IPS DF 19.7 (cell line): ENCODE results near the gene KLHDC4.
"Not testable (repeated sequence)": the region's sequence is repeated elsewhere in the genome, so short reads cannot be mapped to it uniquely, and the experiment has no call there.

Experiments
- DNase-seq: peaks from one replicate; pipeline ENCODE4 v3.0.0-alpha.2; 2013; ENCODE audit warnings: low read depth, low spot score

The KLHDC4 gene

GRCh38 chr16:87684711-87685404 lies 80.9 kb downstream of the KLHDC4 start:
- no peak for DNase-seq

GRCh38 chr16:87684106-87684677 lies 81.6 kb downstream of the KLHDC4 start:
- DNase-seq, result no peak

GRCh38 chr16:87682852-87683399 lies 82.9 kb downstream of the KLHDC4 start:
- DNase-seq, result no peak

- no peak for DNase-seq
Measured at GRCh38 chr16:87681981-87682570, 83.7 kb downstream of the KLHDC4 start.

GRCh38 chr16:87681051-87681602 lies 84.7 kb downstream of the KLHDC4 start:
- DNase-seq, result not testable (repeated sequence)

GRCh38 chr16:87680272-87680644 lies 85.5 kb downstream of the KLHDC4 start:
- DNase-seq, result no peak

- no peak for DNase-seq
Measured at GRCh38 chr16:87679593-87680271, 86.1 kb downstream of the KLHDC4 start.

GRCh38 chr16:87678618-87679017 lies 87.2 kb downstream of the KLHDC4 start:
- DNase-seq, result no peak

GRCh38 chr16:87677830-87678229 lies 88.0 kb downstream of the KLHDC4 start:
- DNase-seq, result no peak

- DNase-seq, result no peak
Measured at GRCh38 chr16:87675111-87675719, 90.6 kb downstream of the KLHDC4 start.

- no peak for DNase-seq
Measured at GRCh38 chr16:87674419-87674818, 91.4 kb downstream of the KLHDC4 start.

- no peak for DNase-seq
Measured at GRCh38 chr16:87671715-87672270, 94.0 kb downstream of the KLHDC4 start.

- no peak for DNase-seq
Measured at GRCh38 chr16:87671221-87671620, 94.6 kb downstream of the KLHDC4 start.

- DNase-seq, result no peak
Measured at GRCh38 chr16:87669672-87670071, 96.1 kb downstream of the KLHDC4 start.

GRCh38 chr16:87667946-87668345 lies 97.8 kb downstream of the KLHDC4 start:
- DNase-seq, result no peak

- DNase-seq, result no peak
Measured at GRCh38 chr16:87667443-87667842, 98.3 kb downstream of the KLHDC4 start.

- DNase-seq, result no peak
Measured at GRCh38 chr16:87666919-87667318, 98.9 kb downstream of the KLHDC4 start.

GRCh38 chr16:87665193-87665592 lies 100.6 kb downstream of the KLHDC4 start:
- no peak for DNase-seq

- no peak for DNase-seq
Measured at GRCh38 chr16:87664792-87665191, 101.0 kb downstream of the KLHDC4 start.

- DNase-seq, result no peak
Measured at GRCh38 chr16:87662254-87663204, 103.3 kb downstream of the KLHDC4 start.
